K562 (cell line): ENCODE measurements around the gene FAM161A. TPM values are rescaled to one million over a fixed set of nuclear protein-coding genes. Genes with fewer than 3 reads are reported as not detected.
A peak's percentile ranks its signal among the peaks of the same experiment; 100 is the strongest.

Experiments
- ATF3 ChIP-seq, 2 experiments: fragments of 450-650 bp in 1 of 2; sonication (generic) in 1 of 2; formaldehyde crosslinking in 1 of 2; IDR thresholded peaks in 1 of 2; conservative IDR thresholded peaks in 1 of 2; 2 replicates each; pipeline versions ENCODE4 v1.6.1 to v1.8.1; 2016 to 2023; ENCODE audit warnings: mild to moderate bottlenecking in 2 of 2, moderate library complexity in 2 of 2, inconsistent platforms in 1 of 2, missing genetic modification reagents in 1 of 2
- BRF2 ChIP-seq: IDR thresholded peaks from 3 replicates; pipeline ENCODE4 v1.6.1; 2011; ENCODE audit warnings: borderline replicate concordance, mild to moderate bottlenecking; ENCODE audit not compliant: insufficient read length, insufficient read depth
- CHCHD3 ChIP-seq: fragments of 250-450 bp; sonication (Bioruptor Pico); IDR thresholded peaks from 2 replicates; pipeline ENCODE4 v2.1.2; 2022; ENCODE audit warnings: mild to moderate bottlenecking
- ELF1 ChIP-seq: fragments of 200-800 bp; sonication (Bioruptor generic); IDR thresholded peaks from 2 replicates; pipeline ENCODE4 v1.6.1; 2016; ENCODE audit warnings: missing genetic modification characterization, missing compliant biosample characterization
- ETS1 ChIP-seq: conservative IDR thresholded peaks from 2 replicates; pipeline ENCODE4 v1.6.1; 2011; ENCODE audit warnings: low read depth, mild to moderate bottlenecking, low read length; ENCODE audit not compliant: control insufficient read depth
- FOXJ3 ChIP-seq: sonication (generic); formaldehyde crosslinking; IDR thresholded peaks from 2 replicates; pipeline ENCODE4 v1.4.0; 2020; ENCODE audit warnings: mild to moderate bottlenecking, missing genetic modification reagents
- MAZ ChIP-seq, 2 experiments: fragments of 450-650 bp in 1 of 2; sonication (generic) in 1 of 2; formaldehyde crosslinking; IDR thresholded peaks in 1 of 2; conservative IDR thresholded peaks in 1 of 2; 2 replicates each; pipeline versions ENCODE4 v1.4.0 to v1.5.0; 2020; ENCODE audit warnings: mild to moderate bottlenecking in 1 of 2, missing genetic modification reagents in 1 of 2
- PHF21A ChIP-seq: fragments of 450-650 bp; IDR thresholded peaks from 2 replicates; pipeline ENCODE4 v1.6.1; 2017; ENCODE audit warnings: low read depth, borderline replicate concordance
- RBFOX2 ChIP-seq: fragments of 200-400 bp; formaldehyde crosslinking; IDR thresholded peaks from 2 replicates; pipeline ENCODE4 v1.6.1; 2017; ENCODE audit warnings: low read depth, mild to moderate bottlenecking, low read length, moderate library complexity
- RBM25 ChIP-seq: fragments of 200-400 bp; formaldehyde crosslinking; IDR thresholded peaks from 2 replicates; pipeline ENCODE4 v1.6.1; 2018; ENCODE audit warnings: low read length, low read depth, moderate library complexity; ENCODE audit not compliant: severe bottlenecking
- TFAP4 ChIP-seq: sonication (generic); formaldehyde crosslinking; IDR thresholded peaks from 2 replicates; pipeline ENCODE4 v1.8.0; 2022; ENCODE audit warnings: missing genetic modification reagents, mild to moderate bottlenecking, moderate library complexity, borderline replicate concordance
- TOE1 ChIP-seq, 2 experiments: fragments of 450-650 bp in 1 of 2; sonication (generic) in 1 of 2; formaldehyde crosslinking in 1 of 2; IDR thresholded peaks; 2 replicates each; pipeline versions ENCODE4 v1.7.1 to v1.8.0; 2016 to 2022; ENCODE audit warnings: borderline replicate concordance in 2 of 2, mild to moderate bottlenecking in 2 of 2, antibody characterized with exemption in 1 of 2, inconsistent platforms in 1 of 2, low read depth in 1 of 2, missing genetic modification reagents in 1 of 2, moderate library complexity in 1 of 2
- UBTF ChIP-seq, 2 experiments: IDR thresholded peaks; 2 replicates each; pipeline ENCODE4 v1.6.1; 2012; ENCODE audit warnings: improper control_type of control experiment in 2 of 2, low read depth in 2 of 2, low read length in 2 of 2, borderline replicate concordance in 1 of 2
- ZBTB49 ChIP-seq: sonication (generic); formaldehyde crosslinking; IDR thresholded peaks from 2 replicates; pipeline ENCODE4 v1.8.0; 2022; ENCODE audit warnings: missing genetic modification reagents, mild to moderate bottlenecking, borderline replicate concordance
- polyA plus RNA-seq, 8 experiments: library from polyadenylated mRNA; depleted of rRNA in 4 of 8; stranded (reverse) in 5 of 8; unstranded in 3 of 8; fragments of >200 nt; fragmentation: Nextera tagmentation in 2 of 8; fragmentation: Illumina TruSeq in 1 of 8; extraction: Ambion mirVana in 2 of 8; extraction: Trizol in 1 of 8; gene quantifications; 2 replicates each; pipeline versions ENCODE4 v1.2.1 to v1.2.3, GENCODE V29; 2011 to 2014; ENCODE audit warnings: inconsistent platforms in 1 of 8, missing spikeins in 1 of 8
- total RNA-seq, 7 experiments: library from RNA; depleted of rRNA in 6 of 7; stranded (reverse); fragments of >200 nt in 6 of 7; fragmentation: Illumina TruSeq in 2 of 7; extraction: Trizol in 2 of 7; gene quantifications; 2 replicates each; pipeline versions ENCODE4 v1.2.1 to v1.2.3, GENCODE V29; 2011 to 2021; ENCODE audit warnings: low replicate concordance in 1 of 7

FAM161A gene
- total and polyA plus RNA-seq, 9 of the 15 experiments (the other 6 are each of a cell fraction or from before 2014, with no cell fraction given): 0.27 to 1.4 (median 0.80) TPM

- TF ChIP-seq PHF21A (no peak), MAZ (CRISPR knock-in tag; conservative IDR thresholded peaks at IDR 0.05 in 1 of 2, IDR thresholded peaks at IDR 0.05 in 1 of 2) (peak in 1 of 2 experiments; percentile 15; a peak in 1 of 4 replicates), ETS1 (peak; percentile 71; the same call in 1 of the 2 replicates), RBM25 (no peak), TFAP4 (CRISPR knock-in tag) (peak; percentile 60; the same call in 1 of the 2 replicates), TOE1 (IDR thresholded peaks at IDR 0.05; ENCODE audit: borderline replicate concordance) (peak; percentile 43; the same call in 1 of the 2 replicates), TOE1 (CRISPR knock-in tag; IDR thresholded peaks at IDR 0.05; ENCODE audit: borderline replicate concordance, low read depth) (no peak), ATF3 (IDR thresholded peaks at IDR 0.05) (no peak), ATF3 (CRISPR knock-in tag; conservative IDR thresholded peaks at IDR 0.05) (no peak), BRF2 (no peak), CHCHD3 (CRISPR knock-in tag) (no peak), RBFOX2 (peak; percentile 38; the same call in 1 of the 2 replicates), ELF1 (tag) (no peak; the same call in 1 of the 2 replicates), FOXJ3 (no peak), ZBTB49 (CRISPR knock-in tag) (no peak), UBTF (IDR thresholded peaks at IDR 0.05; ENCODE audit: borderline replicate concordance in 1 of 2, low read depth in 2 of 2, low read length in 2 of 2) (no peak; a peak in 1 of 4 replicates)
Measured at GRCh38 chr2:61853847-61854563, at the start of gene FAM161A (continued).
